Bronchial epithelial cell (primary cell): Measurements from ENCODE around the gene ZNF292. TPM values are rescaled to one million over a fixed set of nuclear protein-coding genes. Genes with fewer than 3 reads are reported as not detected.

ENCODE experiments used
- DNase-seq: peaks from one replicate; pipeline ENCODE4 v3.0.0-alpha.2; 2010; ENCODE audit warnings: low read depth
- FAIRE-seq: peaks from 2 replicates; lab custom pipeline; 2011; peaks lifted over from hg19 to GRCh38; lab: Jason Lieb, UNC
- H3K27me3 ChIP-seq: 2 replicates; pipeline ENCODE4 v1.5.1; 2011; ENCODE audit warnings: low read length; ENCODE audit not compliant: control insufficient read depth, insufficient read depth
- H3K36me3 ChIP-seq: 2 replicates; pipeline ENCODE4 v1.5.1; 2011; ENCODE audit warnings: low read length; ENCODE audit not compliant: control insufficient read depth, insufficient read depth
- H3K4me3 ChIP-seq: 2 replicates; pipeline ENCODE4 v1.5.1; 2011; ENCODE audit warnings: mild to moderate bottlenecking, low read depth, low read length, control low read depth
- total RNA-seq: library from RNA; depleted of rRNA; stranded (reverse); fragments of >200 nt; gene quantifications from 2 replicates; pipeline ENCODE4 v1.2.1, GENCODE V29; 2014
- TF ChIP-seq, protein P1 (sequence below): IDR thresholded peaks from 2 replicates; pipeline ENCODE4 v1.5.1; 2011; ENCODE audit warnings: mild to moderate bottlenecking, moderate library complexity, low read length, control low read depth, inconsistent platforms; ENCODE audit not compliant: insufficient read depth, severe bottlenecking

ZNF292 gene
- total RNA-seq, 1 donor from 2014 or later = 28.2 TPM

DNA sequence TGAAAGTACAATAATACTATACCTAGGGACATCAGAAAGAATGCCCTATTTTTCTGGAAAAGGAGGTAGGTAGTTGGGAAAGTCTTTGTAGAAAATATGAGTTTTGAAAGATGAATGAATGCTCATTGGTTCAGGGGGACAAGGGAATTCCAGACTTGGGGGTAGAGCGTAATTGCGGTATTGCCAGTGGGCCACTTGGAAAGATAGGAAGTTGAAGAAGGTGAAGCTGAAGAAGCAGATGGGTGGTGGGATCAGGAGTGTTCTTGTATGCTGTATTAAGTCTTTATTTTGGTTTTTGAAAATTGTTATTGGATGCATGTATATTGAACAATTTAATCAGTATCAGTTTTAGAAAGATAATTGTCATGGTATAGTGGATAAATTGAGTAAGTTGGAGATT is 109.1 kb downstream of the ZNF292 start:
- H3K4me3 ChIP-seq = no peak overlapping the region
- peaks cover 1% of the 10 kb centered on the region for H3K36me3 ChIP-seq
- DNase-seq (no peak), FAIRE-seq (no peak)
- TF ChIP-seq, protein P1, sequence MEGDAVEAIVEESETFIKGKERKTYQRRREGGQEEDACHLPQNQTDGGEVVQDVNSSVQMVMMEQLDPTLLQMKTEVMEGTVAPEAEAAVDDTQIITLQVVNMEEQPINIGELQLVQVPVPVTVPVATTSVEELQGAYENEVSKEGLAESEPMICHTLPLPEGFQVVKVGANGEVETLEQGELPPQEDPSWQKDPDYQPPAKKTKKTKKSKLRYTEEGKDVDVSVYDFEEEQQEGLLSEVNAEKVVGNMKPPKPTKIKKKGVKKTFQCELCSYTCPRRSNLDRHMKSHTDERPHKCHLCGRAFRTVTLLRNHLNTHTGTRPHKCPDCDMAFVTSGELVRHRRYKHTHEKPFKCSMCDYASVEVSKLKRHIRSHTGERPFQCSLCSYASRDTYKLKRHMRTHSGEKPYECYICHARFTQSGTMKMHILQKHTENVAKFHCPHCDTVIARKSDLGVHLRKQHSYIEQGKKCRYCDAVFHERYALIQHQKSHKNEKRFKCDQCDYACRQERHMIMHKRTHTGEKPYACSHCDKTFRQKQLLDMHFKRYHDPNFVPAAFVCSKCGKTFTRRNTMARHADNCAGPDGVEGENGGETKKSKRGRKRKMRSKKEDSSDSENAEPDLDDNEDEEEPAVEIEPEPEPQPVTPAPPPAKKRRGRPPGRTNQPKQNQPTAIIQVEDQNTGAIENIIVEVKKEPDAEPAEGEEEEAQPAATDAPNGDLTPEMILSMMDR = no peak
- H3K27me3 ChIP-seq = no peaks in the 10 kb centered on the region

DNA sequence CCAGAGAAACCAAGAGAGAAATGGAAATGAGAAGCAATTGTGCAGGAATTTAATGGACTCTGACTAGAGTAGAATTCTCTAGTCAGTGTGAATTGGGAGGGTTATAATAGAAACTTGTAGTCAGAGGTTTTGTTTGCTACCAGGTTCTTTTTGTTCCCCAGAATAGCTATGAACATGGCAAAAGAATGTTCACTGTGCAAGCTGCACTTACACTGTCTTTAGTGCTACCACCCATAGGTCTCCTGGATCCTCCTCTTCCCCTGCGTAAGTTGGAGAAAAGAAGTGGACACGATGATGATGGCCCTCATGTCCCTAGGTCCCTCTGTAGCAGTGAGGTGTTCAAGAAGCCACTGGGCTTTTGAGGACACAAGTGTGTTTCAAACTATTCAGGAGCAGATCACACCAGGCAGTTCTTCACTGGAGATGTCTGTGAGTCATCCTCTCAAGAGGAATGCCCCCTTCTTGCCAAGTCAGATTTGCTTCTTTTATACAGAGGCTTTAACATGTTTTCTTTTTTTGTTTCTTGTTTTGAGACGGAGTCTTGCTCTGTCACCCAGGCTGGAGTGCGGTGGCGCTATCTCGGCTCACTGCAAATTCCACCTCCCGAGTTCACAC is 119.4 kb downstream of the ZNF292 start:
- TF ChIP-seq, protein P1 = no peak
- DNase-seq (peak; percentile 24), FAIRE-seq (no peak)
- H3K4me3 ChIP-seq = no peak overlapping the region
- H3K36me3 ChIP-seq = no peaks in the 10 kb centered on the region
- no peaks in the 10 kb centered on the region for H3K27me3 ChIP-seq

DNA sequence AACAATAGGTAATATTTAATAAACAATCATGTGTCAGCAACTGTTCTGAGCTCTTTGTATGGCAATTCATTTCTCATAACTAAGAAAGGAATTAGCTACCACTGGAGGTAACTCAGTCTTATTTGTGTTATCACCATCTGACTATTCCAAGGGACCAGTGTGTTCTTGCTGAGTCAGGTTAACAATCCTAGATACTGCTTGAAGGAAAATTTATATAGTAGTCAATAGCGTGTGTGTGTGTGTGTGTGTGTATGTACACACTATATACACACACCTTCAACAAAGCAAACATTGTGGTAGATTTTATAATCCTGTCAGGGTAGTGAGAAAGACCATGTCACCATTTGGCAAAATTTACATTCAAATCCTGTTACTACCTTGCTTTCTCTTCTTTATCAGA is 121.3 kb downstream of the ZNF292 start:
- FAIRE-seq (no peak), DNase-seq (no peak)
- Histone ChIP-seq H3K36me3 (no peaks in the 10 kb centered on the region), H3K4me3 (no peak overlapping the region), H3K27me3 (no peaks in the 10 kb centered on the region)
- TF ChIP-seq, protein P1 = no peak

DNA sequence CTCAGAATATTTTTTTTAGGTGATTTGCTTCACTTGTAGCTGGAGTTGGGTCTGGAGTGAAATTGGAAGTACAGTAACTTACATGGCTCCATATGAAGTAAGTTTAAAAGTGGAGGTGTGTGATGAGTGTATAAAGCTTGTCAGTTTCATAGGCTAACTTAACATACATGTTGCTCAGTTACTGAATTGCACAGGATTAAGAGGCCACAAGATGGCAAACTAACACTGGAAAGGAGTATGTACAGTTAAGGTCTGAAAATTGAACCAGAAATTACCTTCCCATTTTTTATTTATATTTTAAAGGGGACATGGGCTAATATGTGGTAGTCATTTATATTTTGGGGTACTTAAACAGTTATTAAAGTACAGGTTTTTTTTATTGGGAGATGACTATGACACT is 121.8 kb downstream of the ZNF292 start:
- Histone ChIP-seq H3K27me3 (no peaks in the 10 kb centered on the region), H3K4me3 (no peak overlapping the region), H3K36me3 (no peaks in the 10 kb centered on the region)
- no peak for FAIRE-seq
- TF ChIP-seq, protein P1 = peak; percentile 14
- peak; percentile 29 for DNase-seq

DNA sequence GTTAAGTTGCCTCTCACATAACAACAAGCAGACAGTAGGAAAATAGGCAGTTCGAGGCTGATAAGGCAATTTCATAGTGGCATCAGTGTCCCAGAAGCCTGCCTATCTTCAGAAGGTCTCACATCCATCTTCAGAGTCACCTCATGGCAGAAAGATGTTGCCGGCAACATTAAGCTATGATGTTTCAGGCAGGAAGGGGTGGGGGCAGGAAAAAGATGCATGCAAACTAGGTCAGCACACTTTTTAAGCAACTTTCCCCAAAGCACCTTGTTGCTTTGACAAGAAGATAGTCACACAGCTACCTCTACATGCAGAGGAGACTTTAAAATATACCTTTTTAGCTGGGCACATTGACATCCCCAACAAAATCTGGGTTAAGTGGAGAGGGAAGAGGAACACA is 123.8 kb downstream of the ZNF292 start:
- DNase-seq (no peak), FAIRE-seq (no peak)

DNA sequence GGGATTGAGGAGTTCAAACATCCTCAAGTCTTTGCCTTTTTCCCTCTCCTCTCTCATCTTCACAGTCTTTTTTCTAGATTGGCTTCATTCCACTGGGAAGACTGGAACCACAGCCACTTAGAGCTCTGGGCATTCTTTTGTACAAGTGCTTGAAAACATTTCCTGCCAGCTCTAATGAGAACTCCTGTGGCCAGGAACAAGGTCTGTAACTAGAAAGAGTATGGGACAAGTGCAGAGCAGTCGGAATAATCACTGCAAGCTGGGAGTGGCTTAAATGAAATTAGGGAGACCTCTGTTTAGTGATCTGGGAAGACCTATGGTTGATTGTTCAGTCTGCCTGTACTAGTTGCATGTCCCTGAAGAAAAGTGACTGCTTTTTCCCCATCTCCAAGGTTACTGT is 126.1 kb downstream of the ZNF292 start:
- FAIRE-seq (no peak), DNase-seq (no peak)
- TF ChIP-seq, protein P1 = no peak
- H3K27me3 ChIP-seq = no peaks in the 10 kb centered on the region
- no peak overlapping the region for H3K4me3 ChIP-seq
- H3K36me3 ChIP-seq = no peaks in the 10 kb centered on the region

More for the DNA sequence above, 123.8 kb downstream of the ZNF292 start:
- TF ChIP-seq, protein P1 = no peak
- Histone ChIP-seq H3K4me3 (no peak overlapping the region), H3K36me3 (no peaks in the 10 kb centered on the region), H3K27me3 (no peaks in the 10 kb centered on the region)
